Measurements from ENCODE around the gene EHHADH. TPM values are rescaled to one million over a fixed set of nuclear protein-coding genes. Genes with fewer than 3 reads are reported as not detected.
"Not testable (repeated sequence)": the region's sequence is repeated elsewhere in the genome, so short reads cannot be mapped to it uniquely, and the experiment has no call there.

The EHHADH gene
- total RNA-seq = under 0.01 TPM

GRCh38 chr3:185253645-185254410 is at the start of gene EHHADH:
Gene EHHADH, minus strand, starts transcription at chr3:185254049. Its CDS starts 27 bp downstream, at chr3:185254022.
- H3K4me1 ChIP-seq (ENCODE audit: insufficient read depth, low read length) = peaks cover 8% of the 10 kb centered on the region
- peaks cover 4% of the 10 kb centered on the region for H3K9me3 ChIP-seq (ENCODE audit: low read depth, low read length)
- H3K4me3 ChIP-seq (ENCODE audit: low read length) = peak within 1 kb of the TSS; percentile 59
- peaks cover 3% of the 10 kb centered on the region for H3K27me3 ChIP-seq (ENCODE audit: insufficient read depth, low read length)

GRCh38 chr3:185299918-185300426 is 46.1 kb upstream of the EHHADH start:
- not testable (repeated sequence) for H3K9me3 ChIP-seq (ENCODE audit: low read depth, low read length)

GRCh38 chr3:185297867-185298266 is 44.0 kb upstream of the EHHADH start:
- no peaks in the 10 kb centered on the region for H3K27me3 ChIP-seq (ENCODE audit: insufficient read depth, low read length)
- no peaks in the 10 kb centered on the region for H3K9me3 ChIP-seq (ENCODE audit: low read depth, low read length)
- no peak overlapping the region for H3K4me3 ChIP-seq (ENCODE audit: low read length)
- peaks cover 6% of the 10 kb centered on the region for H3K4me1 ChIP-seq (ENCODE audit: insufficient read depth, low read length)

More at GRCh38 chr3:185299918-185300426, 46.1 kb upstream of the EHHADH start:
- not testable (repeated sequence) for H3K4me1 ChIP-seq (ENCODE audit: insufficient read depth, low read length); H3K27me3 ChIP-seq (ENCODE audit: insufficient read depth, low read length); H3K4me3 ChIP-seq (ENCODE audit: low read length)

- H3K9me3 ChIP-seq (ENCODE audit: low read depth, low read length) = no peaks in the 10 kb centered on the region
- H3K4me3 ChIP-seq (ENCODE audit: low read length) = no peak overlapping the region
- no peaks in the 10 kb centered on the region for H3K27me3 ChIP-seq (ENCODE audit: insufficient read depth, low read length)
Measured at GRCh38 chr3:185292238-185292637, 38.4 kb upstream of the EHHADH start.

GRCh38 chr3:185290266-185290665 is 36.4 kb upstream of the EHHADH start:
- H3K4me3 ChIP-seq (ENCODE audit: low read length) = no peak overlapping the region
- H3K4me1 ChIP-seq (ENCODE audit: insufficient read depth, low read length) = no peaks in the 10 kb centered on the region
- H3K27me3 ChIP-seq (ENCODE audit: insufficient read depth, low read length) = no peaks in the 10 kb centered on the region
- H3K9me3 ChIP-seq (ENCODE audit: low read depth, low read length) = no peaks in the 10 kb centered on the region

More at GRCh38 chr3:185292238-185292637, 38.4 kb upstream of the EHHADH start:
- no peaks in the 10 kb centered on the region for H3K4me1 ChIP-seq (ENCODE audit: insufficient read depth, low read length)

GRCh38 chr3:185283374-185283935 is 29.6 kb upstream of the EHHADH start:
- Histone ChIP-seq H3K4me3 (ENCODE audit: low read length) (peak overlapping the region; percentile 49), H3K27me3 (ENCODE audit: insufficient read depth, low read length) (no peaks in the 10 kb centered on the region), H3K4me1 (ENCODE audit: insufficient read depth, low read length) (peaks cover 13% of the 10 kb centered on the region), H3K9me3 (ENCODE audit: low read depth, low read length) (no peaks in the 10 kb centered on the region)

- no peaks in the 10 kb centered on the region for H3K27me3 ChIP-seq (ENCODE audit: insufficient read depth, low read length)
- peak overlapping the region; percentile 49 for H3K4me3 ChIP-seq (ENCODE audit: low read length)
- peaks cover 13% of the 10 kb centered on the region for H3K4me1 ChIP-seq (ENCODE audit: insufficient read depth, low read length)
- H3K9me3 ChIP-seq (ENCODE audit: low read depth, low read length) = no peaks in the 10 kb centered on the region
Measured at GRCh38 chr3:185282696-185283373, 29.0 kb upstream of the EHHADH start.

- Histone ChIP-seq H3K4me1 (ENCODE audit: insufficient read depth, low read length) (peaks cover 13% of the 10 kb centered on the region), H3K4me3 (ENCODE audit: low read length) (no peak overlapping the region), H3K27me3 (ENCODE audit: insufficient read depth, low read length) (peaks cover 10% of the 10 kb centered on the region), H3K9me3 (ENCODE audit: low read depth, low read length) (no peaks in the 10 kb centered on the region)
Measured at GRCh38 chr3:185280572-185281365, 26.9 kb upstream of the EHHADH start.

GRCh38 chr3:185279587-185280138 is 25.8 kb upstream of the EHHADH start:
- no peak overlapping the region for H3K4me3 ChIP-seq (ENCODE audit: low read length)
- no peaks in the 10 kb centered on the region for H3K9me3 ChIP-seq (ENCODE audit: low read depth, low read length)
- H3K4me1 ChIP-seq (ENCODE audit: insufficient read depth, low read length) = peaks cover 13% of the 10 kb centered on the region
- peaks cover 19% of the 10 kb centered on the region for H3K27me3 ChIP-seq (ENCODE audit: insufficient read depth, low read length)

- no peaks in the 10 kb centered on the region for H3K4me1 ChIP-seq (ENCODE audit: insufficient read depth, low read length)
- H3K9me3 ChIP-seq (ENCODE audit: low read depth, low read length) = no peaks in the 10 kb centered on the region
- no peak overlapping the region for H3K4me3 ChIP-seq (ENCODE audit: low read length)
- peaks cover 29% of the 10 kb centered on the region for H3K27me3 ChIP-seq (ENCODE audit: insufficient read depth, low read length)
Measured at GRCh38 chr3:185276415-185276814, 22.6 kb upstream of the EHHADH start.

GRCh38 chr3:185272033-185272432 is 18.2 kb upstream of the EHHADH start:
- no peaks in the 10 kb centered on the region for H3K4me1 ChIP-seq (ENCODE audit: insufficient read depth, low read length)
- H3K9me3 ChIP-seq (ENCODE audit: low read depth, low read length) = no peaks in the 10 kb centered on the region
- H3K4me3 ChIP-seq (ENCODE audit: low read length) = no peak overlapping the region

GRCh38 chr3:185270956-185271332 is 17.1 kb upstream of the EHHADH start:
- H3K27me3 ChIP-seq (ENCODE audit: insufficient read depth, low read length) = peaks cover 33% of the 10 kb centered on the region
- H3K9me3 ChIP-seq (ENCODE audit: low read depth, low read length) = no peaks in the 10 kb centered on the region
- no peaks in the 10 kb centered on the region for H3K4me1 ChIP-seq (ENCODE audit: insufficient read depth, low read length)
- no peak overlapping the region for H3K4me3 ChIP-seq (ENCODE audit: low read length)

More at GRCh38 chr3:185272033-185272432, 18.2 kb upstream of the EHHADH start:
- H3K27me3 ChIP-seq (ENCODE audit: insufficient read depth, low read length) = peaks cover 42% of the 10 kb centered on the region

- Histone ChIP-seq H3K27me3 (ENCODE audit: insufficient read depth, low read length) (peaks cover 29% of the 10 kb centered on the region), H3K4me3 (ENCODE audit: low read length) (no peak overlapping the region), H3K4me1 (ENCODE audit: insufficient read depth, low read length) (no peaks in the 10 kb centered on the region), H3K9me3 (ENCODE audit: low read depth, low read length) (no peaks in the 10 kb centered on the region)
Measured at GRCh38 chr3:185270262-185270955, 16.6 kb upstream of the EHHADH start.
